ENCODE results near the gene SUGCT. TPM values are rescaled to one million over a fixed set of nuclear protein-coding genes. Genes with fewer than 3 reads are reported as not detected.
A peak's percentile ranks its signal among the peaks of the same experiment; 100 is the strongest.

SUGCT gene
- total and polyA plus RNA-seq, 2 experiments from 2014 or later = 21.4 to 57.8 TPM

- Histone ChIP-seq H3K36me3 (no peaks in the 10 kb centered on the region), H3K27me3 (no peaks in the 10 kb centered on the region), H3K4me1 (ENCODE audit: low read depth) (peaks cover 55% of the 10 kb centered on the region), H3K27ac (peak overlapping the region; percentile 11), H3K4me3 (no peak overlapping the region), H3K9me3 (ENCODE audit: low read depth) (no peaks in the 10 kb centered on the region)
- TF ChIP-seq CTCF (IDR thresholded peaks at IDR 0.05; ENCODE audit: low read depth, low read length) = no peak
- DNase-seq (ENCODE audit: low read depth in 1 of 2, low spot score in 1 of 2) = peak in 1 of 2 donors; percentile 6
Measured at GRCh38 chr7:40760293-40760964, 625.6 kb downstream of the SUGCT start.

- H3K4me1 ChIP-seq (ENCODE audit: low read depth) = peaks cover 50% of the 10 kb centered on the region
- no peaks in the 10 kb centered on the region for H3K36me3 ChIP-seq
- H3K4me3 ChIP-seq = no peak overlapping the region
- no peaks in the 10 kb centered on the region for H3K27me3 ChIP-seq
- no peak for DNase-seq (ENCODE audit: low read depth in 1 of 2, low spot score in 1 of 2)
- H3K27ac ChIP-seq = peak overlapping the region; percentile 27
- TF ChIP-seq CTCF (IDR thresholded peaks at IDR 0.05; ENCODE audit: low read depth, low read length) = no peak
- no peaks in the 10 kb centered on the region for H3K9me3 ChIP-seq (ENCODE audit: low read depth)
Measured at GRCh38 chr7:40760987-40761386, 626.2 kb downstream of the SUGCT start.

- Histone ChIP-seq H3K4me1 (ENCODE audit: low read depth) (peaks cover 43% of the 10 kb centered on the region), H3K27ac (peak overlapping the region; percentile 27), H3K36me3 (no peaks in the 10 kb centered on the region), H3K9me3 (ENCODE audit: low read depth) (no peaks in the 10 kb centered on the region), H3K27me3 (no peaks in the 10 kb centered on the region), H3K4me3 (no peak overlapping the region)
- no peak for TF ChIP-seq CTCF (IDR thresholded peaks at IDR 0.05; ENCODE audit: low read depth, low read length)
- no peak for DNase-seq (ENCODE audit: low read depth in 1 of 2, low spot score in 1 of 2)
Measured at GRCh38 chr7:40761762-40762560, 627.2 kb downstream of the SUGCT start.

GRCh38 chr7:40763319-40764287 is 628.8 kb downstream of the SUGCT start:
- TF ChIP-seq CTCF (IDR thresholded peaks at IDR 0.05; ENCODE audit: low read depth, low read length) = peak; percentile 28
- H3K4me1 ChIP-seq (ENCODE audit: low read depth) = peaks cover 36% of the 10 kb centered on the region
- no peak overlapping the region for H3K27ac ChIP-seq
- no peaks in the 10 kb centered on the region for H3K27me3 ChIP-seq
- DNase-seq (ENCODE audit: low read depth in 1 of 2, low spot score in 1 of 2) = peak in 1 of 2 donors; percentile 53
- no peaks in the 10 kb centered on the region for H3K36me3 ChIP-seq
- H3K4me3 ChIP-seq = no peak overlapping the region
- no peaks in the 10 kb centered on the region for H3K9me3 ChIP-seq (ENCODE audit: low read depth)

GRCh38 chr7:40765639-40766038 is 630.8 kb downstream of the SUGCT start:
- H3K27ac ChIP-seq = no peak overlapping the region
- no peak overlapping the region for H3K4me3 ChIP-seq
- DNase-seq (ENCODE audit: low read depth in 1 of 2, low spot score in 1 of 2) = no peak
- H3K36me3 ChIP-seq = no peaks in the 10 kb centered on the region
- no peak for TF ChIP-seq CTCF (IDR thresholded peaks at IDR 0.05; ENCODE audit: low read depth, low read length)
- H3K9me3 ChIP-seq (ENCODE audit: low read depth) = no peaks in the 10 kb centered on the region
- peaks cover 24% of the 10 kb centered on the region for H3K4me1 ChIP-seq (ENCODE audit: low read depth)
- no peaks in the 10 kb centered on the region for H3K27me3 ChIP-seq

Measured in cardiac muscle cell (in vitro differentiated cells and primary cell).